Hematopoietic multipotent progenitor cell (in vitro differentiated cells): ENCODE results near the gene CYP4V2. TPM values are rescaled to one million over a fixed set of nuclear protein-coding genes. Genes with fewer than 3 reads are reported as not detected.

Experiments
- DNase-seq, 3 donors: peaks; one replicate each; pipeline ENCODE4 v3.0.0-alpha.2; 2011 to 2015; ENCODE audit warnings: low read depth in 2 of 3, low spot score in 2 of 3
- total RNA-seq: library from RNA; depleted of rRNA; stranded (reverse); fragments of >200 nt; gene quantifications from one replicate; pipeline ENCODE4 v1.2.3, GENCODE V29; 2012

Gene CYP4V2
- total RNA-seq, 1 donor: 21.0 TPM

DNA sequence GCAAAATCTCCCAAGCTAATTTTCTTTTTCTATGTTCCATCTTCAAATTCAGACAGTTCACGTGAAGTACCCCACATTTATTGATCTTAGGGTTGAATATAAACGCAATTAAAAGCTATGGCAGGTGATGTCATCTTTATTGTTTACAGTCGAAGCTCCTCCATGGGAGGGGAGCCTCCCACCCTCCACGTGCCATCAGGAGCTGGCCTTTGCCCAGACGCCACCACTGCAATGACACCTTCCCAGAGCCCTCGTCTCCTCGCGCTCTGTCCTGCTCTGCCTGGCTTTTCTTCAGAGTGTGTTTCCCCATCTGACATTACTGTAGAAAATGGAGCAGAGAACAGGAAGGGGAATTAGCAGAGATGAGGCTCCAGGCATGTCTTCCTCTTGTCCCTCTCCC, 18.8 kb upstream of the CYP4V2 start:
- DNase-seq: no peak

DNA sequence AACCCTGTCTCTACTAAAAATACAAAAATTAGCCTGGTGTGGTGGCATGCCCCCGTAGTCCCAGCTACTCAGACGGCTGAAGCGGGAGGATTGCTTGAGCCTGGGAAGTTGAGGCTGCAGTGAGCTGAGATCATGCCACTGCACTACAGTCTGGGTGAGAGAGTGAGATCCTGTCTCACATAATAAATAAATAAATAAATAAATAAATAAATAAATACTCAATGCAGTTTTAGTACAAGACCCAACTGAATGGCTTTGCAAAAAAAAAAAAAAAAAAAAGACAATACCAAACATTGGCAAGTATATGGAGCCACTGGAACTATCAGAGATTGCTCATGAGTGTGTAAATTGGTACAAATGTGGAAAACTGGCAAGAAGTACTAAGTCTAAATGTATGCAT, 3.3 kb upstream of the CYP4V2 start:
- DNase-seq: no peak

DNA sequence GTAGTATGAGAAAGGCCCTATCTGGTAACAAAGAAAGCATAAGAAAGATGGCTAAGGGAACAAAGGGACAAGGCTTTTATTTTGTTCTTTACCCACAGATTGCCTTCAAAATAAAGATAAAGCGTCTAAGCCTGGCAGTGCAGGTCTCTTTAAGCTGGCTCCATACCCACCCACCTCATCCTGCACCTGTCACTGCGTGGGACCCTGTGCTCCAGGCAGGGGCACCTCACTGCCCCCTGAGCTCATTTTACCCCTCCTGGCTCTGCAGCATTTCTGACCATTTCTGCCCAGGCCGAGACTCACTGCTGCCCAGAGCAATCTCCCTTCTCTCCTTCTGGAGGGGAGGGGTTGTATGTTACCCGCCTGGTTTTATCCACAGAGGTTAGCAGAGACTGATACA, 1.7 kb upstream of the CYP4V2 start:
- DNase-seq: no peak

DNA sequence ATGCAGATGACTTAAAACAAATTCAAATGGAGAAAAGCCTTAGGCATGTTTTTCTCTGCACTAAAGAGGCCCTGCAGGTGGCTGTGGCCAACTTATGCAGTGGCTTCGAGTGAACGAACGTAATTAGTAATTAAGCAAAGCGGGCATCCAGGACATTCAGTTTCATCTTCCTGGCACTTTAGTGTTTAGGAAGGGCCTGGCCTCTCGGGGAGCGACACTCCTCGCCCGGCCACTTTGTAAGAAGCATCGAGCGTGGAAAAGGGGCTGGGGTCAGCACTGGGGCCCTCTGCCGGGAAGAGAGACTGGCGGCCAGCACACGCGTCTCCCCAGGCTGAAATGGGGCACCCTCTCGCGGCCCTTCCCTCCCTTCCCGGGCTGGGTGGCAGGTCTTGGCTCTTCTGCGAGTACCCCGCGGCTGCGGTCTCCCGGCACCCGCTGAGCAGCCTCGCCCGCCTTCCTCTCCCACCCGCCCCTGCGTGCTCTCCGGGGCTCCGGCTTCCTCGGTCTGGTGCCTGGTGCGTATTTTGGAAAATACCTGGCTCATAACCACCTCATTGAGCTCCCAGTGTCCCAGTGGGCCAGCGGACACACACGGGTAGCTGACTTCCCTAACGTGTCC, 677 bp upstream of the CYP4V2 start:
- DNase-seq: peak; percentile 18 to 69 (median 51)

DNA sequence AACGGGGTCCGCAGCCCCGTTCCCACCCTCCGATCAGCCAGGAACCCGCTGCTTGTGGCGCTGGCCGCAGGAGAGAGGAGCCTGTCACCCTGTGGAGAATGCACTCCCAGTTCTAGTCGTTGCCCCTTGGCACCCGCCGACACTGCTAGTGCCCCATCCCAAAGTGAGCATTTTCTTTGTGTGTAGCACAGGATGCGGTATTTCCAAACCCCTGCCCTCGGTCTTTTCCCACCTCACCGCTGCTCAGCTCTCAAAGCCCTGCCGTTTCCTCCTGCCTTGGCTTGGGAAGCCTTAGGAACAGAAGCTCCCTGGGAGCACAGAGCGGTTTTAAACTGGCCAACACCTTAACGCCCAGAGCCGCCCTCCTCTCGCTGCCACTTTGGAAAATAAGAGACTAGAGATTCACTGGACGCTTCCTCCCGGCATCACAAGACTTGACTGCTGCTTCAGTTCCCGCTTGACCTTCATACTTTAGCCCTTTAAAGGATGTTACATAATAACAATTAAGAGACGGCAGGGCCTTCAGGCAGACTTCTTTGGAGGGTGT, 772 bp downstream of the CYP4V2 start:
- peak; percentile 18 to 35 (median 18) for DNase-seq

DNA sequence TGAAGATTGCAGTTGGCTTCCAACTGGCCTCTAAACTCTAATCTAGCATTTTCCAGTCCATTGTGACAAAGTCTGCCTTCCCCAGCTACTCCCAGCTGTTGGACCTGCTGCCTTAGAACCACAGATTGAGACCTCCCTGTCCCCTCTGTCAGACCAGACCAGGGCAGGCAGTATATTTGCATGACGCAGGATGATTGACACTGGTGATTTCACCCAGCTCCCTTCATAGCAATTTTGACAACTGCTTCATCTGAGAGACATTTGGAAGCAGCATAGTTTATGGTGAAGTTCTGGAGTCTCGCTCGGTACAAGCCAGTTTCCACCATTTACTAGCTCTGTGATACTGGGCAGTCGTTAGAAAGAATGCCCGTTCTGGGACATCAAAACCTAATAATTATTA, 2.5 kb downstream of the CYP4V2 start:
- DNase-seq: no peak

DNA sequence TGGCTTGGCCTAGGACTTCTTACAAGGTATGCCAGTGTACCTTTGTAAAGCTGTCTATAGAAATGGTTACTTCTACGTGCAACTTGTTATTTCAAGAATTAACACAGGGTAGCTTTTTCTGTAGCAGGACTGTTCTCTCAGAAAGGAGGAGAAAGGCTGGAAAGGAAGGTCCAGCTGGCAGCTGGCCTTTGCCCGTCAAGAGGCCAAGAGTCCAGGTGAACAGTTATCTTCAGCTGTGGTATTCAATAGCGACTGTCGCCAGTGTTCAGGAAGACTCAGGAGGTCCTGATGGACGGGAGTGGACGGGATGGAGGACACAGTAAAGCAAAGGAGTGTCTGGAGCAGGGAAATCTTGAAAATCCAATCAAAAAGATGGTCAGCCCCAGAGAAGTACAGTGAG, 4.7 kb downstream of the CYP4V2 start:
- no peak for DNase-seq

DNA sequence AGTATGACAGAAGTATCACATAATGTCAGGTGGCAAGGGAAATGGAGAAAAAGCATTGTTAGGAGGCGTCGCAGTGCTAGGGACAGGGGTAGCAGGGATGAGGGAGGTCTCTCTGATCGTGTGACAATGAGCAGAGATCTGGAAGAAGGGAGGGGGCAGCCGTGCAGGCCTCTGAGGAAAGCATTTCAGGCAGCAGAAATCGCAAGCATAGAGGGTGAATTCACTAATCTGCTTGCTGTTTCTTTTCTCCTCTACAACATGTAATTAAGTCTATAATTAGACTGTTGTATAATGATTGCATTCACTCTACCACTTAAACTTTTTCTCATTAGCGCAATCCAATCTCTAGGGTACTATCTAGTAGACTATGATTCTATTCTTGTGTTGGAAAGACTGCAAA, 9.1 kb downstream of the CYP4V2 start:
- DNase-seq: no peak

DNA sequence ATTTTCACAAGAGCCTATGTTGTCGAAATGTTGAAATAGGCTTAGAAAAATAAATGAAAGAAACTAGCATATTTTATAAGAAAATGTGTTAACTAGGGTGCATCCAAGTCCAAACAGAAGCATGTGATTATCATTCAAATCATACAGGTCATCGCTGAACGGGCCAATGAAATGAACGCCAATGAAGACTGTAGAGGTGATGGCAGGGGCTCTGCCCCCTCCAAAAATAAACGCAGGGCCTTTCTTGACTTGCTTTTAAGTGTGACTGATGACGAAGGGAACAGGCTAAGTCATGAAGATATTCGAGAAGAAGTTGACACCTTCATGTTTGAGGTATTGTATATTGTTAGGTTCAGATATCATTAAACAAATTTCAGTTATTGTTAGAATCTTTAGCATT, 9.6 kb downstream of the CYP4V2 start:
- no peak for DNase-seq

DNA sequence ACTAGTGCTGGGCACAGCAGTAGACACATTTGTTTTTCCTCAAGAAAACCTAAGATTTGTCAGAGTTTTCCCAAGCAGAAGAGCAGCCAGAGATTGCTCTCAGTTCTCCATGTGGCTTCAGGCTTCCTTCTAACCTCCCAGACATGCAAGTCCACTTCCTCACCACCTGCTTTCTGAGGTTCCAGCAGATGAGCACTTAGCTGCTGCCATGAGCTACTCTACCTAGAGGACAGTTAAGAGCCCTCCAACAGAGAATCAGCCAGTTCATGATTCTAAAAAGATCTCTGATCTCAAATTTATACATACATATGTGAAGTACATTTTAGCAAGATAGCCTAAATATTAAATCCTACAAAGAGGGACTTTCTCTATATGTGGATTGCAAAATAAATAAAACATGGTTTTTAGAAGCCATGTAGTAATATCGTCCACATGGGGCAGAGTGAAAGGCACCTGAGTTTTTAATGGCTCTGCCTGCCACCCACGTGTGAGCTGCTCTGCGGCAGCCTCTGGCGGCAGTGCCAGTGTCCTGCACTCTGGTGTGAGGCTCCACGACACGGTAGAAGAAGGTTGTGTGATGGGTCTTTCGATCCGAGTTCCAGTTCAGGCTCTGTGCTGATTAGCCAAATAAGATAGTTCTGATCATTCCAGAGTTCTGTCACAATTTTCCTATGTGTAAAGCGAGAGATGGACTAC, 10.3 kb downstream of the CYP4V2 start:
- DNase-seq: peak in 2 of 3 donors; percentile 36 to 77

DNA sequence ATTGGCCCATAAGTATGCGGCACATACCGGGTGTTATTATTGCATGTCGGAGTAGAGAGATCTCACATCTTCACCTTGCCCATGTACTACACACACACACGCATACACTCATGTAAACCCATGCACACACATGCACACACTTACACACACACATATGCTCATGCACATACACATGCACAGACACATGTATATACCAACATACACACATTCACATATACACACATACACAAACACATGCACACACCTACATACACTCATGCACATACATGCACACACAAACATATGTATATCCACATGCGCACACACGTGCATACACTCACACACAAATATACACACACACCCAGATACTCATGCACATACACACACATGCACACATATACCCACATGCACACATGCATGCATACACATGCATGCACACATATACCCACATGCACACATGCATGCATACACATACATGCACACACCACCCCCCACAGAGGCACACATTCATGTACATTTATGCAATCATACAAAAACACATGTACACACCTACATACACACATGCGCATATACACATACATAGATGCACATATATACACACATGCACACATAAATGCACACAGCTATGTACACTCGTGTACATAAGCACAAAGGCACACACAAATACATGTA, 11.2 kb downstream of the CYP4V2 start:
- no peak for DNase-seq

DNA sequence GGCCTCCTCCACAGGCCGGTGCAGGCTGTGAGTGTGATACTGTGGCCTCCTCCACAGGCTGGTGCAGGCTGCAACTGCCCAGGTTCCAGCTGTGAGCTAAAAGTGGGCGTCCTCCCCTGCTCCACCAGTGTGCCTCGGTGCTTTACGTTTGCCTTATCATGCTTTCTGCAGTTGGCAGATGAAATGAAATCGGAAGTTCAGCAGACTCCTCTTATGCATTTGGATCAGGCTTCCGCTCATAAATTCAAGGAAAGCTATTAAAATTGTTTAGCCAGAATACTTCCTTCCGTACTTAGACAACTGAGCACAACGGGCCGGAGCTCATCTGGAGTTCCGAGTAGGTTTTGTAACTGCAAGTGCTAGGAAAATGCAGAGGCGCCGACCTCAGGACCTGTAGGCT, 12.0 kb downstream of the CYP4V2 start:
- peak in 1 of 3 donors; percentile 70 for DNase-seq

DNA sequence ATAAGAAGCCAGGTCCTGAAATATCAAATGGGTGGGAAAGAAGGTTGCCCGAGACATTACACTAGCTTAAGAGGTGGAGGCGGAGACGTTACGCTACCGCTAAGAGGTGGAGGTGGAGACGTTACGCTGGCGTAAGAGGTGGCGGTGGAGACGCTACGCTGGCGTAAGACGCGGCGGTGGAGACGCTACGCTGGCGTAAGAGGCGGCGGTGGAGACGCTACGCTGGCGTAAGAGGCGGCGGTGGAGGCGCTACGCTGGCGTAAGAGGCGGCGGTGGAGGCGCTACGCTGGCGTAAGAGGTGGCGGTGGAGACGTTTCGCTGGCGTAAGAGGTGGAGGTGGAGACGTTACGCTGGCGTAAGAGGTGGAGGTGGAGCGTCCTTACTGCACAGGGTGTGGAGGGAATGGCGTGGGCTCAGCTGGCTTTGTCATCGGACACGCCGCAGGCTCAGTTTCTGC, 12.8 kb downstream of the CYP4V2 start:
- DNase-seq: peak in 1 of 3 donors; percentile 74

DNA sequence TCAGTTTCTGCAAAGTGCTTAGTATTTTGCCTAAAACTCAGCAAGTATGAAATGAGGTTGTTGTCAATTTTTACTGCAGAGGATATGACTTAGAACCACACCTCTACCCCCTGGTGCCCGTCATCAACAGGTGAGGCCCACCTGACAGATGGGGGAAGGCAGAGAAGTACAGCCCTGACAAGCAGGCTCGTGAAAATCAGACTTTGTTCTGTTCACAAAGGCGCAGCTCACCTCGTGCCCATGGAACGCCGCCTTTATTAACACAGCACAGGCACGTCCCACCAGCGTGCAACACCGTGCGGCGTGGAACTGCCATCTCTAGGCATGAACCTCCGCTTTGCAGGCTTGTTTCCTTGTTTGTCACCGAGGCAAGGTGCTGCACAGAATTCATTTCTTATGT, 13.3 kb downstream of the CYP4V2 start:
- no peak for DNase-seq

DNA sequence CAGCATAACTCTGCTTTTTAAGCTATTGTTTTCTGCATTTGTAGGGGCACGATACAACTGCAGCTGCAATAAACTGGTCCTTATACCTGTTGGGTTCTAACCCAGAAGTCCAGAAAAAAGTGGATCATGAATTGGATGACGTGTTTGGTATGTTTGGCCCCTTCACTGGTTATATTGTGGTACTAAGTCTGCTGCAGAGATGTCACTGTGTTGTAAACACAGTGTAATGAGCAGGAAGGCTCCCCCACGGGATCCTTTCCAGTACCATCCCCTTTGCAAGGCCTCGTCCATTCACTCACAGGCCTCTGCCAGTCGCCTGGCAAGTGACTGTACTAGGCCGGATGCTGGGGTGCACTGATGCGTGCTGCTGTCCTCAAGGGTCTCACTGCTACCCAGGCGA, 13.8 kb downstream of the CYP4V2 start:
- DNase-seq: no peak

DNA sequence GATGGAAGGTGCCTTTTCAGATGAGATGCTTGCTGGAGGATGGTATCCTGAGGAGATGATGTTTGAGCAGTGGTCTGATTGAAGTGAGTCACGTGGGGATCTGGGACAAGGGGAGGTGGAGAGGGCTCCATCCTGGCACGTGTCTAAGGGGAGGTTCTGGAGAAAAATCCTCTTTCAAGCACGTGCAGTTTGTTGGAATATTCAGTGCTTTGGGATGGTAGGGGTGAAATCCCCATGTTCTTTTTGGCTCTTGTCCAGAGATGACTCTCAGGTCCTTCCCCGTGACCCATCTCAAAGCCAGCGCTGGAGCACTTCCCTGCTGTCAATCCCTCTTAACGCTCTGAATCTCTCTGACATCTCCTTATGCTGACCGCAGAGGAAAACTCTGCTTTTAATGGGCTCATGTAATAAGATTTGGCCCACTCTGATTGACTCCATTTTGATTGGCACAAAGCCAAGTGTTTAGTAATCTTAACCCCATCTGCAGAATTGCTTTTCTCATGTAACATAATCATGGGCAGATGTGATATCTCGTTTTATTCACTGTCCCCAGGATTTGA, 25.2 kb downstream of the CYP4V2 start:
- no peak for DNase-seq

DNA sequence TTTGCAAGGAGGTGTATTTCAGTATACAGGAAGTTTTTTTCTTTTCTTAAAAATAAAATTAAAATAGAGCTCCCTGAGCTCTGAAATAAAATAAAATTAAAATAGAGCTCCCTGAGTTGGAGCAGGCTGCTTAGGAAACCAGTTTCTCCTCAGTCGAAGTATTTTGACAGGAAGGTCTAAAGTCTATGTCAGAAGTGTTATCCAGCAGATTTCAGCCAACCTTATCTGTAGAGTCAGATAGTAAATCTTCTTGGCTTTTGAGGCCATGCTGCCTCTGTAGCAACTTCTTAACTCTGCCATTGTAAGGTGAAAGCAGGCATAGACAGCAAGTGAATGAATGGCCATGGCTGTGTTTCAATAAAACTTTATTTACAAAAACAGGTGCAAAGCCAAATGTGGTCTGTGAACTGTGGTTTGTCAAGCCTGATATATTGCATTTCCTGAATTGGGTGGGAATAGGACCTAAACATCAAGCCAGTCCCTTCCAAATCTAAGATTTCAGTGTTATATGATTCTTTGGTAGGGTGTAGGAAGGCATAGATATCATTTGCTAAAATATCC, 26.4 kb downstream of the CYP4V2 start:
- no peak for DNase-seq

DNA sequence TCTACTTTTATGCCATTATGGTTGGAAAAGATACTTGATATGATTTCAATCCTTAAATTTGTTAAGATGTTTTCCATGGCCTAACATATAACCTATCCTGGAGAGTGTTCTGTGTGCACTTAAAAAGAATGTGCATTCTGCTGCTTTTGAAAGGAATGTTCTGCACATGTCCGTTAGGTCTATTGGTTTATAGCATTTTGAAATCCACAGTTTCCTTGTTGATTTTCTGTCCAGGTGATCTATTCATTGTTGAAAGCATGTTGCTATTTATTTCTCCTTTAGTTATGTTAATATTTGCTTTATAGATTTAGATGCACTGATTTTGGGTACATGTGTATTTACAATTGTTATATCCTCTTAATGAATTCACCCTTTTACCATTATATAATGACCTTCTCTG, 30.3 kb downstream of the CYP4V2 start:
- no peak for DNase-seq

DNA sequence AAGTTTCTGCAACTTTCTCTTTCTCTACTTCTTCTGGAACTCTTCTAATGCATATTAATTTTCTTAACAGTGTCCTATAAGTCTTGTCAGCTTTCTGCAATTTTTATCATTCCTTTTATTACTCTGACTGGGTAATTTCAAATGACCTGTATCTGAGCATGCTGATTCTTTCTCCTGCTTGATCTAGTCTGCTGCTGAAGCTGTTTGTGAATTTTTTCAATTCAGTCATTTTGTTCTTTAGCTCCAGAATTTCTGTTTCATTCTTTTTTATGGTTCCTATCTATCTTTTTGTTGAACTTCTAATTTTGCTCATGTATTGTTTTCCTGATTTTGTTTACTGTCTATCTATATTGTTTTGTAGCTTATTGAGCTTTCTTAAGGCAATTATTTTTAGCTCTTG, 34.5 kb downstream of the CYP4V2 start:
- no peak for DNase-seq

DNA sequence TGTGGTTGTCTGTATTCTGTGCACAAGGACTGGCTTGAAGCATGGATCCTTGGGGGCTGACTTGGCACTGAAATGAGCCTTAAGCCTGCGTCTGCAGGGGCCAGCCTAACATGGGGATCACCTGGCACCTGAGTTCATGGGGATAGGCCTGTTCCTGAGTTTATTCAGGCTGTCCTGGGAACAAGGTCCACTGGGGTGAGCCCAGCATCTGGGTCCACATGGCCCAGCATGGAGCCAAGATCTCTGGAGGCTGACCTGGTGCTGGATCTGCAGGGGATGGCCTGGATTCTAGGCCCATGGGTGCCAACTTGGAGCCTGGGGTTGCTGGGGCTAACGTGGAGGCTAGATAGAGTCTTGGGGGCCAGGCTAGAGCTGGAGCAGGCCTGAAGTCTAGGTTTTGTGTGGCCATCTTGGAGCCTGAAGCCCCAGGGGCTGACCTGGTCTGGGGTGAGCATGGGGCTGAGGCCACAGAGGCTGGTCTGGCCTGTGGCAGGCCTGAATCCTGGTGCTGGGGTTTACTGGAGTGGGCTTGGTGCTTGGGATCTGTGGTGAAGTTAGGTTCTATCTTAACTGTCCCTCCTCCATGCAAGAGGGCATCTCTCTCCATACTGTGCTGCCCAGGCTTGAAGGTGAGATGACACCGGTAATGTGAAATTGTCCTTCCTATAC, 35.3 kb downstream of the CYP4V2 start:
- no peak for DNase-seq

DNA sequence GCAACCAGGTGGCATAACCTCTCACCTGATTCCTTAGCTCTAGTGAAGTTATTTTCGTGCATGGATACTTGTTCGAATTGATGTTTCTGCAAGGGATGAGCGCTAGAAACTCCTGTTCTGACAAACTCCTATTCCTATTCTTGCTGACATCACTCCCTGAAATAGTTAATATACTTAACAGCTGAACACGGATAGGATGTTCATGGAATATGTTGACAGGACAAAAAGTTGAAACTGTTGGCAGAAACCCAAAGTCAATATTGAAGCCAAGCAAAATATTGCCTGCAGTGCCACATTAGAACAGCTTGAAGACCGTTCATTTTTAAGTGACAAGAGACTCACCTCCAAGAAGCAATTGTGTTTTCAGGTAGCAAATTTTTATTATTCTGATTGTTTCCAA, 35.9 kb downstream of the CYP4V2 start, which contains the start of gene KLKB1:
KLKB1 (plus strand) TSS at position 287 of the 400 bp plus-strand sequence. CDS start 689 bp downstream, outside the sequence.
- DNase-seq: no peak
